HFFc6 (cell line): ENCODE data around the gene TMED6. TPM values are rescaled to one million over a fixed set of nuclear protein-coding genes. Genes with fewer than 3 reads are reported as not detected.

ENCODE experiments used
- DNase-seq: peaks from one replicate; pipeline ENCODE4 v3.0.0-alpha.2; 2018
- H3K27ac Mint-ChIP-seq: 2 replicates; pipeline ENCODE4 v1.8.0; 2020; ENCODE audit warnings: mild to moderate bottlenecking, mixed read lengths
- H3K27me3 Mint-ChIP-seq: 2 replicates; pipeline ENCODE4 v1.8.0; 2021; ENCODE audit warnings: mild to moderate bottlenecking, moderate library complexity, mixed read lengths; ENCODE audit not compliant: insufficient read depth
- H3K36me3 Mint-ChIP-seq: 2 replicates; pipeline ENCODE4 v1.8.0; 2021; ENCODE audit warnings: low read depth, mixed read lengths
- H3K4me1 Mint-ChIP-seq: 2 replicates; pipeline ENCODE4 v1.8.0; 2020; ENCODE audit warnings: low read depth, mixed read lengths
- H3K4me3 Mint-ChIP-seq: 2 replicates; pipeline ENCODE4 v1.8.0; 2020; ENCODE audit warnings: mild to moderate bottlenecking, moderate library complexity, mixed read lengths
- H3K9me3 Mint-ChIP-seq: 2 replicates; pipeline ENCODE4 v1.8.0; 2020; ENCODE audit warnings: mild to moderate bottlenecking, mixed read lengths
- CTCF ChIP-seq: fragments of 200-600 bp; sonication (generic); IDR thresholded peaks from 2 replicates; pipeline ENCODE4 v1.5.0; 2021; ENCODE audit warnings: antibody characterized with exemption, mild to moderate bottlenecking
- total RNA-seq, 6 experiments: library from RNA; stranded (reverse); fragmentation: NEBNext Ultra II Directional; extraction: Animal tissue kit (Norgen Biotek cat#: 25700); gene quantifications; 2 replicates in 1 of 6; 3 replicates in 5 of 6; pipeline ENCODE4 v1.2.3, GENCODE V29; 2021

TMED6 gene
- total RNA-seq, 6 experiments from 2014 or later: 0.21 to 0.40 (median 0.26) TPM; not detected in 2

GRCh38 chr16:69318911-69319289 is 32.7 kb downstream of the TMED6 start:
- Mint-ChIP-seq H3K36me3 (peaks cover 31% of the 10 kb centered on the region), H3K4me1 (peaks cover under 1% of the 10 kb centered on the region)

GRCh38 chr16:69318177-69318910 is 33.2 kb downstream of the TMED6 start:
- DNase-seq: no peak
- no peak overlapping the region for H3K4me3 Mint-ChIP-seq
- H3K27me3 Mint-ChIP-seq: peaks cover 1% of the 10 kb centered on the region
- peaks cover 6% of the 10 kb centered on the region for H3K4me1 Mint-ChIP-seq
- no peaks in the 10 kb centered on the region for H3K9me3 Mint-ChIP-seq
- TF ChIP-seq CTCF: no peak
- peaks cover 36% of the 10 kb centered on the region for H3K36me3 Mint-ChIP-seq
- H3K27ac Mint-ChIP-seq: no peak overlapping the region

More at GRCh38 chr16:69318911-69319289, 32.7 kb downstream of the TMED6 start:
- TF ChIP-seq CTCF: no peak
- no peak for DNase-seq
- Mint-ChIP-seq H3K27ac (no peak overlapping the region), H3K4me3 (no peak overlapping the region), H3K27me3 (no peaks in the 10 kb centered on the region; the same call in none of the 2 replicates), H3K9me3 (no peaks in the 10 kb centered on the region)

- Mint-ChIP-seq H3K4me3 (no peak overlapping the region), H3K36me3 (peaks cover 33% of the 10 kb centered on the region)
Observed at GRCh38 chr16:69316595-69317034, 35.0 kb downstream of the TMED6 start.

GRCh38 chr16:69315486-69316311 is 35.9 kb downstream of the TMED6 start:
- Mint-ChIP-seq H3K4me3 (no peak overlapping the region), H3K4me1 (peaks cover 18% of the 10 kb centered on the region), H3K9me3 (no peaks in the 10 kb centered on the region), H3K36me3 (peaks cover 26% of the 10 kb centered on the region), H3K27me3 (peaks cover 8% of the 10 kb centered on the region), H3K27ac (no peak overlapping the region)
- no peak for TF ChIP-seq CTCF
- no peak for DNase-seq

More at GRCh38 chr16:69316595-69317034, 35.0 kb downstream of the TMED6 start:
- H3K9me3 Mint-ChIP-seq: no peaks in the 10 kb centered on the region
- H3K27ac Mint-ChIP-seq: no peak overlapping the region
- no peak for TF ChIP-seq CTCF
- DNase-seq: no peak
- peaks cover 7% of the 10 kb centered on the region for H3K27me3 Mint-ChIP-seq
- peaks cover 17% of the 10 kb centered on the region for H3K4me1 Mint-ChIP-seq

GRCh38 chr16:69314534-69314933 is 37.1 kb downstream of the TMED6 start:
- Mint-ChIP-seq H3K27ac (no peak overlapping the region), H3K9me3 (no peaks in the 10 kb centered on the region), H3K4me3 (no peak overlapping the region), H3K4me1 (peaks cover 22% of the 10 kb centered on the region), H3K36me3 (peaks cover 29% of the 10 kb centered on the region), H3K27me3 (peaks cover 8% of the 10 kb centered on the region)
- no peak for DNase-seq
- no peak for TF ChIP-seq CTCF
